ENCODE results near the gene LMBRD2.

The LMBRD2 gene

DNA sequence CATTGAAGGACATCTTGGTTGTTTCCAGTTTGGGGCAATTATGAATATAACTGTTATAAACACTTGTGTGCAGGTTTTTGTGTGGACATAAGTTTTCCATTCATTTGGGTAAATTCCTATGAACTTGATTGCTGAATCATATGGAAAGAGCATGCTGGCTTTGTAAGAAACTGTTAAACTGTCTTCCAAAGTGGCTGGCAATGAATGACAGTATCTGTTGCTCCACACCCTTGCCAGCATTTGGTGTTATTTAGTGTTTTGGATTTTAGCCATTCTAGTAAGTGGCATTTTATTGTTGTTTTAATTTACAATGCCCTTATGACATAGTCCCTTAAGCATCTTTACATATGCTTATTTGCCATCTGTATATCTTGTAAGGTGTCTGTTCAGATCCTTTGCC lies 55.2 kb downstream of the LMBRD2 start:
- Histone ChIP-seq H3K27ac (ENCODE audit: low read length) (no peak overlapping the region), H2AFZ (ENCODE audit: low read depth, low read length) (no peak overlapping the region), H3K79me2 (ENCODE audit: insufficient read depth, low read length) (no peaks in the 10 kb centered on the region), H3K9me3 (ENCODE audit: insufficient read depth, low read length, severe bottlenecking) (no peaks in the 10 kb centered on the region), H3K9ac (ENCODE audit: low read depth, low read length) (no peak overlapping the region), H3K4me3 (ENCODE audit: low read depth in 1 of 2, low read length in 2 of 2) (no peak overlapping the region), H3K4me1 (ENCODE audit: insufficient read depth, low read length) (no peaks in the 10 kb centered on the region), H3K4me2 (ENCODE audit: insufficient read depth, low read length) (no peak overlapping the region), H4K20me1 (ENCODE audit: insufficient read depth, low read length) (no peaks in the 10 kb centered on the region), H3K27me3 (ENCODE audit: insufficient read depth, low read length, poor library complexity) (no peaks in the 10 kb centered on the region), H3K36me3 (ENCODE audit: insufficient read depth, low read length) (no peaks in the 10 kb centered on the region)
- DNase-seq (no peak), ATAC-seq (ENCODE audit: insufficient read depth, low read depth) (no peak)
- TF ChIP-seq EZH2 (IDR thresholded peaks at IDR 0.05; ENCODE audit: borderline replicate concordance, low read depth, low read length, severe bottlenecking) = no peak
- TF ChIP-seq, protein P1, sequence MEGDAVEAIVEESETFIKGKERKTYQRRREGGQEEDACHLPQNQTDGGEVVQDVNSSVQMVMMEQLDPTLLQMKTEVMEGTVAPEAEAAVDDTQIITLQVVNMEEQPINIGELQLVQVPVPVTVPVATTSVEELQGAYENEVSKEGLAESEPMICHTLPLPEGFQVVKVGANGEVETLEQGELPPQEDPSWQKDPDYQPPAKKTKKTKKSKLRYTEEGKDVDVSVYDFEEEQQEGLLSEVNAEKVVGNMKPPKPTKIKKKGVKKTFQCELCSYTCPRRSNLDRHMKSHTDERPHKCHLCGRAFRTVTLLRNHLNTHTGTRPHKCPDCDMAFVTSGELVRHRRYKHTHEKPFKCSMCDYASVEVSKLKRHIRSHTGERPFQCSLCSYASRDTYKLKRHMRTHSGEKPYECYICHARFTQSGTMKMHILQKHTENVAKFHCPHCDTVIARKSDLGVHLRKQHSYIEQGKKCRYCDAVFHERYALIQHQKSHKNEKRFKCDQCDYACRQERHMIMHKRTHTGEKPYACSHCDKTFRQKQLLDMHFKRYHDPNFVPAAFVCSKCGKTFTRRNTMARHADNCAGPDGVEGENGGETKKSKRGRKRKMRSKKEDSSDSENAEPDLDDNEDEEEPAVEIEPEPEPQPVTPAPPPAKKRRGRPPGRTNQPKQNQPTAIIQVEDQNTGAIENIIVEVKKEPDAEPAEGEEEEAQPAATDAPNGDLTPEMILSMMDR (IDR thresholded peaks at IDR 0.05; ENCODE audit: borderline replicate concordance, extremely low read depth, low read length, poor library complexity, severe bottlenecking) = no peak

DNA sequence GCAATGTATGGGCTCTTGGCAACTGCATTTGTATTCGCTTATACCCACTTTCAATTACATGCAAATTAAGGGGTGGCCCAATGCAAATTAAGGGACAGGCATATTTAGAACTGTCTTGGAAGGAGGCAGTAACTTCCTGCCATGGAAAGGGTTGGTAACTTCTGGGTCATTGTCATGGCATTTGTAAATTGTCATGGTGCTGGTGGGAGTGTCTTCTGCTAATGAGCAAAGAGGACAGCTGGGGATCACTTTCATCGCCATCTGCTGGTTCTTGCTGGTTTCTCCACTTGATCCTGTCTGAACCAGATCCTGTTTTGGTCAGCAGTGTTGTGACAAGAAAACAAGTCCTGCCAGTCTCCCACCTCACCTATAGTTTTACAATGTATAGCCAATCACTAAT lies 61.7 kb downstream of the LMBRD2 start:
- peaks cover 2% of the 10 kb centered on the region for H3K9me3 ChIP-seq (ENCODE audit: insufficient read depth, low read length, severe bottlenecking)
- H3K27me3 ChIP-seq (ENCODE audit: insufficient read depth, low read length, poor library complexity) = no peaks in the 10 kb centered on the region
- H4K20me1 ChIP-seq (ENCODE audit: insufficient read depth, low read length) = no peaks in the 10 kb centered on the region
- H3K27ac ChIP-seq (ENCODE audit: low read length) = no peak overlapping the region
- no peaks in the 10 kb centered on the region for H3K36me3 ChIP-seq (ENCODE audit: insufficient read depth, low read length)
- no peak for TF ChIP-seq EZH2 (IDR thresholded peaks at IDR 0.05; ENCODE audit: borderline replicate concordance, low read depth, low read length, severe bottlenecking)
- TF ChIP-seq, protein P1 (IDR thresholded peaks at IDR 0.05; ENCODE audit: borderline replicate concordance, extremely low read depth, low read length, poor library complexity, severe bottlenecking) = peak; percentile 66
- ATAC-seq (ENCODE audit: insufficient read depth, low read depth) = peak; percentile 82
- H3K79me2 ChIP-seq (ENCODE audit: insufficient read depth, low read length) = no peaks in the 10 kb centered on the region
- H3K4me3 ChIP-seq (ENCODE audit: low read depth in 1 of 2, low read length in 2 of 2) = no peak overlapping the region
- H3K4me1 ChIP-seq (ENCODE audit: insufficient read depth, low read length) = no peaks in the 10 kb centered on the region
- H2AFZ ChIP-seq (ENCODE audit: low read depth, low read length) = no peak overlapping the region
- no peak overlapping the region for H3K4me2 ChIP-seq (ENCODE audit: insufficient read depth, low read length)
- peak; percentile 44 for DNase-seq
- no peak overlapping the region for H3K9ac ChIP-seq (ENCODE audit: low read depth, low read length)

DNA sequence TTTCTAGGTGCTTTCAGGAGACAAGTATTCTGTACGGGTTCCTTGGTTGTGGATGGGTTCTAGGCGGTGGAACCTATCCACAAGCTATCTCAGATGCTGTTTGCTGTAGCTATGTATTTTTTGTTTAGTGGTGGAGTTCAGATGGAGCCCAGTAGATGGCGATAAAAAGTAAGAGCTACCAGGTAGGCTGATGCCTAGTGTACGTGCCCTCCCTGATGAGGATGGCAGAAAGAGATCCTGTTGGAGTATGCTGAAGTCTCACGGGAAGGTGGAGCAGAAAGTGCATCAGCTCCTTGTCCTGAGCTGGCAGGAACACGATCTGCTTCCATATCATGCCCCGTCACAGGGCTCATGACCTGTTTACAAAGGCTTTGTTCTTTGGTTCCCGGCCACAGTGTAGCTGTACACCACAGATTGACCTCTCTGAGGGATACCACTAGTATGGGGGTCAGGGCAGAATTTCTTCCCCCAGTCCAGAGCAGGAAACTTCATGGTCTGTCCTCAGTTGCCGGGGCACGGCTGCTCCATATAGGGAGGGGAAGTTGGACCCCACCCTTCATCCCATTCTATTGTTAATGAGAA lies 72.4 kb downstream of the LMBRD2 start:
- Histone ChIP-seq H2AFZ (ENCODE audit: low read depth, low read length) (peak overlapping the region; percentile 60), H3K9me3 (ENCODE audit: insufficient read depth, low read length, severe bottlenecking) (no peaks in the 10 kb centered on the region), H3K27me3 (ENCODE audit: insufficient read depth, low read length, poor library complexity) (no peaks in the 10 kb centered on the region), H3K79me2 (ENCODE audit: insufficient read depth, low read length) (no peaks in the 10 kb centered on the region), H3K9ac (ENCODE audit: low read depth, low read length) (no peak overlapping the region), H3K36me3 (ENCODE audit: insufficient read depth, low read length) (no peaks in the 10 kb centered on the region), H3K4me3 (ENCODE audit: low read depth in 1 of 2, low read length in 2 of 2) (no peak overlapping the region), H3K4me2 (ENCODE audit: insufficient read depth, low read length) (no peak overlapping the region), H3K27ac (ENCODE audit: low read length) (no peak overlapping the region), H3K4me1 (ENCODE audit: insufficient read depth, low read length) (peaks cover 2% of the 10 kb centered on the region; the same call in 1 of the 2 replicates), H4K20me1 (ENCODE audit: insufficient read depth, low read length) (no peaks in the 10 kb centered on the region)
- DNase-seq (peak; percentile 60), ATAC-seq (ENCODE audit: insufficient read depth, low read depth) (peak; percentile 99)
- TF ChIP-seq EZH2 (IDR thresholded peaks at IDR 0.05; ENCODE audit: borderline replicate concordance, low read depth, low read length, severe bottlenecking) = no peak
- TF ChIP-seq, protein P1 (IDR thresholded peaks at IDR 0.05; ENCODE audit: borderline replicate concordance, extremely low read depth, low read length, poor library complexity, severe bottlenecking) = peak; percentile 86

Data from DND-41 (cell line).